GM18498 (cell line): ENCODE results near the gene SUN2.

Experiments
- ATAC-seq: cut with Tn5 transposase; IDR thresholded peaks from one replicate; pipeline ENCODE4 v1.9.1; 2021; ENCODE audit warnings: mild to moderate bottlenecking, moderate library complexity; ENCODE audit not compliant: unreplicated experiment

Gene SUN2

GRCh38 chr22:38781033-38781432 lies 25.2 kb upstream of the SUN2 start:
- ATAC-seq, result no peak

GRCh38 chr22:38777087-38777671 lies 21.4 kb upstream of the SUN2 start:
- ATAC-seq, result no peak

- no peak for ATAC-seq
Observed at GRCh38 chr22:38776086-38776485, 20.3 kb upstream of the SUN2 start.

- no peak for ATAC-seq
Observed at GRCh38 chr22:38775656-38776055, 19.9 kb upstream of the SUN2 start.

GRCh38 chr22:38774496-38775166 lies 18.8 kb upstream of the SUN2 start:
- no peak for ATAC-seq

- ATAC-seq, result no peak
Observed at GRCh38 chr22:38773363-38773946, 17.7 kb upstream of the SUN2 start.

- ATAC-seq, result no peak
Observed at GRCh38 chr22:38772623-38772873, 16.8 kb upstream of the SUN2 start.

GRCh38 chr22:38770257-38770949 lies 14.6 kb upstream of the SUN2 start:
- ATAC-seq, result no peak

GRCh38 chr22:38768036-38768435 lies 12.2 kb upstream of the SUN2 start:
- no peak for ATAC-seq

- ATAC-seq, result no peak
Observed at GRCh38 chr22:38767313-38767712, 11.5 kb upstream of the SUN2 start.

GRCh38 chr22:38766076-38766777 lies 10.4 kb upstream of the SUN2 start:
- ATAC-seq, result no peak

- ATAC-seq, result no peak
Observed at GRCh38 chr22:38762551-38762983, 6.8 kb upstream of the SUN2 start.

GRCh38 chr22:38761202-38762162 lies 5.7 kb upstream of the SUN2 start:
- no peak for ATAC-seq

GRCh38 chr22:38760477-38761201 lies 4.8 kb upstream of the SUN2 start:
- no peak for ATAC-seq

GRCh38 chr22:38759005-38759404 lies 3.2 kb upstream of the SUN2 start:
- ATAC-seq, result no peak

- no peak for ATAC-seq
Observed at GRCh38 chr22:38758276-38758945, 2.6 kb upstream of the SUN2 start.

- no peak for ATAC-seq
Observed at GRCh38 chr22:38757464-38757757, 1.6 kb upstream of the SUN2 start.

GRCh38 chr22:38756711-38757463 lies 1.1 kb upstream of the SUN2 start:
- ATAC-seq, result no peak
